H1 (cell line): ENCODE measurements around the gene RPTN. TPM values are rescaled to one million over a fixed set of nuclear protein-coding genes. Genes with fewer than 3 reads are reported as not detected.
A peak's percentile ranks its signal among the peaks of the same experiment; 100 is the strongest.

Experiments
- CTCF ChIA-PET: fragments of 300-600 bp; sonication (Branson Sonifier 250); formaldehyde crosslinking; loops from one replicate; lab custom pipeline; 2021; ENCODE audit not compliant: partially characterized antibody; lab: Charles Lee
- POLR2A ChIA-PET: fragments of 300-600 bp; sonication (Branson Sonifier 250); formaldehyde crosslinking; loops from one replicate; lab custom pipeline; 2021; ENCODE audit warnings: inconsistent platforms; ENCODE audit not compliant: partially characterized antibody; lab: Charles Lee
- DNase-seq, 2 experiments: peaks; one replicate each; pipeline versions ENCODE4 v3.0.0 to v3.0.0-alpha.2; 2010 to 2022; ENCODE audit warnings: low spot score in 2 of 2, low read depth in 1 of 2, mixed read lengths in 1 of 2
- FAIRE-seq: peaks from 2 replicates; lab custom pipeline; 2011; peaks lifted over from hg19 to GRCh38; lab: Jason Lieb, UNC
- H2AFZ ChIP-seq: 2 replicates; pipeline ENCODE4 v1.8.1; 2012; ENCODE audit warnings: low read length, inconsistent platforms
- H2AK5ac ChIP-seq: 2 replicates; pipeline ENCODE4 v1.6.1; 2013; ENCODE audit warnings: low read depth, low read length
- H2BK120ac ChIP-seq: replicated peaks from 2 replicates; pipeline ENCODE3; 2013; ENCODE audit warnings: low read depth, low read length, inconsistent platforms
- H2BK12ac ChIP-seq: 2 replicates; pipeline ENCODE4 v1.6.1; 2013; ENCODE audit warnings: low read depth, low read length
- H2BK15ac ChIP-seq: 2 replicates; pipeline ENCODE4 v1.6.1; 2013; ENCODE audit warnings: low read length
- H2BK20ac ChIP-seq: 2 replicates; pipeline ENCODE4 v1.6.1; 2013; ENCODE audit warnings: low read length
- H2BK5ac ChIP-seq: 2 replicates; pipeline ENCODE4 v1.6.1; 2013; ENCODE audit warnings: low read depth, low read length
- H3K14ac ChIP-seq: 2 replicates; pipeline ENCODE4 v1.6.1; 2013; ENCODE audit warnings: inconsistent platforms; ENCODE audit not compliant: insufficient read length
- H3K18ac ChIP-seq: 2 replicates; pipeline ENCODE4 v1.6.1; 2013; ENCODE audit warnings: low read length; ENCODE audit errors: extremely low read depth
- H3K23ac ChIP-seq: 2 replicates; pipeline ENCODE4 v1.6.1; 2013; ENCODE audit warnings: inconsistent platforms; ENCODE audit not compliant: insufficient read length
- H3K23me2 ChIP-seq: 2 replicates; pipeline ENCODE4 v1.6.1; 2013; ENCODE audit warnings: low read depth, low read length
- H3K27ac ChIP-seq: 2 replicates; pipeline ENCODE4 v1.6.1; 2011; ENCODE audit warnings: low read depth, low read length, inconsistent platforms
- H3K27me3 ChIP-seq, 4 experiments: replicated peaks in 1 of 4; 1 replicate in 1 of 4; 2 replicates in 3 of 4; pipeline versions ENCODE4 v1.6.1 to v1.8.1; 2011 to 2013; ENCODE audit warnings: low read length in 3 of 4, mild to moderate bottlenecking in 3 of 4, inconsistent platforms in 2 of 4, mixed read lengths in 2 of 4, moderate library complexity in 1 of 4; ENCODE audit not compliant: control insufficient read depth in 3 of 4, insufficient read depth in 3 of 4; ENCODE audit errors: extremely low read depth in 1 of 4
- H3K36me3 ChIP-seq, 4 experiments: 2 replicates each; pipeline versions ENCODE4 v1.6.1 to v1.8.1; 2011 to 2013; ENCODE audit warnings: mild to moderate bottlenecking in 4 of 4, low read length in 3 of 4, moderate library complexity in 2 of 4, control low read depth in 1 of 4, inconsistent platforms in 1 of 4; ENCODE audit not compliant: insufficient read depth in 4 of 4, control insufficient read depth in 2 of 4
- H3K4ac ChIP-seq: replicated peaks from 2 replicates; pipeline ENCODE3; 2013; ENCODE audit warnings: low read length, low read depth, mixed read lengths, inconsistent platforms; ENCODE audit not compliant: insufficient read length
- H3K4me1 ChIP-seq, 4 experiments: replicated peaks in 1 of 4; 1 replicate in 1 of 4; 2 replicates in 3 of 4; pipeline versions ENCODE4 v1.6.1 to v1.8.1; 2011 to 2013; ENCODE audit warnings: low read length in 3 of 4, inconsistent platforms in 2 of 4, mixed read lengths in 1 of 4; ENCODE audit not compliant: insufficient read depth in 4 of 4, control insufficient read depth in 3 of 4
- H3K4me2 ChIP-seq, 2 experiments: 2 replicates each; pipeline versions ENCODE4 v1.6.1 to v1.8.1; 2011 to 2013; ENCODE audit warnings: low read depth in 2 of 2, low read length in 2 of 2, control low read depth in 1 of 2, inconsistent platforms in 1 of 2, mild to moderate bottlenecking in 1 of 2; ENCODE audit not compliant: insufficient read depth in 1 of 2
- H3K4me3 ChIP-seq, 4 experiments: fragments of 200-600, 300-600 bp in 1 of 4; sonication (generic), shearing (Covaris generic), sonication (Bioruptor Twin) in 1 of 4; 2 replicates each; pipeline versions ENCODE4 v1.5.1 to v1.8.1; 2011 to 2016; ENCODE audit warnings: low read length in 4 of 4, low read depth in 3 of 4, control low read depth in 2 of 4, inconsistent platforms in 2 of 4, mild to moderate bottlenecking in 2 of 4, mixed read lengths in 1 of 4, moderate library complexity in 1 of 4; ENCODE audit not compliant: insufficient read depth in 2 of 4; ENCODE audit errors: extremely low read depth in 1 of 4
- H3K56ac ChIP-seq: replicated peaks from 2 replicates; pipeline ENCODE3; 2013; ENCODE audit warnings: low read depth, mild to moderate bottlenecking, mixed read lengths, low read length, inconsistent platforms; ENCODE audit not compliant: insufficient read length
- H3K79me1 ChIP-seq: 2 replicates; pipeline ENCODE4 v1.6.1; 2013; ENCODE audit warnings: low read depth, low read length, control low read depth
- H3K79me2 ChIP-seq, 2 experiments: 2 replicates each; pipeline versions ENCODE4 v1.6.1 to v1.8.1; 2012 to 2013; ENCODE audit warnings: low read length in 2 of 2, mild to moderate bottlenecking in 2 of 2, inconsistent platforms in 1 of 2; ENCODE audit not compliant: insufficient read depth in 2 of 2, control insufficient read depth in 1 of 2
- H3K9ac ChIP-seq, 4 experiments: replicated peaks in 1 of 4; 1 replicate in 1 of 4; 2 replicates in 3 of 4; pipeline versions ENCODE4 v1.6.1 to v1.8.1; 2011 to 2013; ENCODE audit warnings: low read depth in 3 of 4, low read length in 3 of 4, control low read depth in 2 of 4, mild to moderate bottlenecking in 2 of 4, moderate library complexity in 2 of 4, inconsistent platforms in 1 of 4; ENCODE audit errors: extremely low read depth in 1 of 4
- H3K9me3 ChIP-seq, 2 experiments: 2 replicates each; pipeline versions ENCODE4 v1.6.1 to v1.8.1; 2012 to 2013; ENCODE audit warnings: mild to moderate bottlenecking in 2 of 2, moderate library complexity in 2 of 2, control low read depth in 1 of 2, inconsistent platforms in 1 of 2, low read depth in 1 of 2, low read length in 1 of 2, mixed read lengths in 1 of 2; ENCODE audit not compliant: insufficient read depth in 2 of 2
- H4K20me1 ChIP-seq, 2 experiments: replicated peaks in 1 of 2; 2 replicates each; pipeline versions ENCODE3 to v1.8.1; 2011 to 2013; ENCODE audit warnings: inconsistent platforms in 2 of 2, low read length in 2 of 2, mild to moderate bottlenecking in 1 of 2; ENCODE audit not compliant: insufficient read depth in 2 of 2, control insufficient read depth in 1 of 2
- H4K5ac ChIP-seq: 2 replicates; pipeline ENCODE4 v1.6.1; 2013; ENCODE audit warnings: low read length, low read depth, mixed read lengths, inconsistent platforms; ENCODE audit not compliant: insufficient read length
- H4K8ac ChIP-seq: 2 replicates; pipeline ENCODE4 v1.8.0; 2013; ENCODE audit warnings: mild to moderate bottlenecking, moderate library complexity, low read length, inconsistent platforms; ENCODE audit not compliant: insufficient read depth; ENCODE audit errors: extremely low read depth
- H4K91ac ChIP-seq: replicated peaks from 2 replicates; pipeline ENCODE3; 2013; ENCODE audit warnings: low read length, mixed read lengths, inconsistent platforms; ENCODE audit not compliant: insufficient read length
- ASH2L ChIP-seq: fragments of 200-600, 300-600 bp; sonication (generic); IDR thresholded peaks from one replicate; pipeline ENCODE4 v1.7.1; 2017; ENCODE audit warnings: low read length
- CREB1 ChIP-seq: IDR thresholded peaks from 2 replicates; pipeline ENCODE4 v1.6.1; 2012; ENCODE audit warnings: inconsistent platforms
- EZH2 ChIP-seq: fragments of 200-600 bp; sonication (generic); IDR thresholded peaks from 2 replicates; pipeline ENCODE4 v1.7.1; 2012; ENCODE audit warnings: low read depth, mild to moderate bottlenecking, moderate library complexity, low read length, inconsistent platforms; ENCODE audit not compliant: severe bottlenecking
- KDM1A ChIP-seq: fragments of 200-600, 300-600 bp; sonication (generic); IDR thresholded peaks from 2 replicates; pipeline ENCODE4 v1.7.1; 2016; ENCODE audit warnings: mild to moderate bottlenecking, low read length, borderline replicate concordance
- SUZ12 ChIP-seq: fragments of 200-600 bp; sonication (generic); IDR thresholded peaks from 2 replicates; pipeline ENCODE4 v1.6.1; 2012; ENCODE audit warnings: mild to moderate bottlenecking, inconsistent platforms, low read length, moderate library complexity, mixed read lengths
- TEAD4 ChIP-seq: IDR thresholded peaks from 2 replicates; pipeline ENCODE4 v1.6.1; 2012; ENCODE audit warnings: low read depth, low read length, inconsistent platforms, mixed read lengths
- WGBS, 2 experiments: shearing (Covaris generic) in 1 of 2; methylation state at CpG; one replicate each; pipeline versions ENCODE4 v1.1.6 to v1.1.7; 2013 to 2015; ENCODE audit warnings: low lambda C conversion rate in 2 of 2, mixed read lengths in 2 of 2, inconsistent platforms in 1 of 2, low coverage in 1 of 2, missing lambda C conversion rate in 1 of 2; ENCODE audit not compliant: insufficient replicate concordance in 2 of 2, insufficient coverage in 1 of 2, insufficient read length in 1 of 2; ENCODE audit errors: extremely low coverage in 1 of 2, missing lambda C conversion rate in 1 of 2; 5-methylcytosine and 5-hydroxymethylcytosine counted together
- polyA plus RNA-seq, 7 experiments: library from polyadenylated mRNA; depleted of rRNA in 3 of 7; stranded (reverse) in 5 of 7; unstranded in 2 of 7; fragments of >200 nt in 5 of 7; fragments of 200-250 nt in 2 of 7; gene quantifications; 1 replicate in 5 of 7; 2 replicates in 1 of 7; 4 replicates in 1 of 7; pipeline versions ENCODE4 v1.2.1 to v1.2.3, GENCODE V29; 2011 to 2013; ENCODE audit warnings: missing spikeins in 2 of 7, mixed read lengths in 2 of 7
- total RNA-seq: library from RNA; stranded (reverse); fragmentation: NEBNext Ultra II Directional; extraction: Animal tissue kit (Norgen Biotek cat#: 25700); gene quantifications from 2 replicates; pipeline ENCODE4 v1.2.1, GENCODE V29; 2021
- TF ChIP-seq, protein P1 (sequence below): IDR thresholded peaks from 2 replicates; pipeline ENCODE4 v1.6.1; 2011; ENCODE audit warnings: low read depth, mild to moderate bottlenecking, low read length; ENCODE audit not compliant: insufficient read depth

The RPTN gene
- total and polyA plus RNA-seq, 2 of the 8 experiments (the other 6 are each of a cell fraction or from before 2014, with no cell fraction given) = not detected

GRCh38 chr1:152107984-152108881 is 50.8 kb downstream of the RPTN start:
- Histone ChIP-seq H4K91ac (no peak overlapping the region), H2BK5ac (no peak overlapping the region), H2BK20ac (no peak overlapping the region), H3K79me2 (no peaks in the 10 kb centered on the region), H3K4me3 (peak overlapping the region in 3 of 4 experiments; percentile 5 to 29 (median 25); a peak in 4 of 8 replicates), H3K23me2 (peaks cover 25% of the 10 kb centered on the region; the same call in 1 of the 2 replicates), H3K56ac (no peak overlapping the region), H3K9me3 (peaks cover 0 to 52% of the 10 kb centered on the region in 2 experiments; a peak in 1 of 4 replicates), H3K18ac (no peak overlapping the region), H2BK12ac (no peak overlapping the region), H3K27me3 (peaks cover 54 to 71% (median 67%) of the 10 kb centered on the region in 4 experiments), H2AK5ac (no peak overlapping the region), H4K5ac (no peak overlapping the region), H4K8ac (no peak overlapping the region), H2BK120ac (no peak overlapping the region), H4K20me1 (peaks cover 0 to 1% of the 10 kb centered on the region in 2 experiments), H3K79me1 (no peaks in the 10 kb centered on the region), H2AFZ (peak overlapping the region; percentile 10; the same call in 1 of the 2 replicates), H3K14ac (no peak overlapping the region), H3K4me1 (peaks cover 0 to 11% (median 4%) of the 10 kb centered on the region in 4 experiments; a peak in 5 of 7 replicates), H3K36me3 (peaks cover 0 to 2% (median 0%) of the 10 kb centered on the region in 4 experiments; a peak in 1 of 8 replicates), H3K9ac (no peak overlapping the region), H3K23ac (no peak overlapping the region), H3K4ac (no peak overlapping the region), H3K27ac (no peak overlapping the region), H3K4me2 (peak overlapping the region; percentile 42 to 51; a peak in 3 of 4 replicates), H2BK15ac (no peak overlapping the region)
- TF ChIP-seq, protein P1, sequence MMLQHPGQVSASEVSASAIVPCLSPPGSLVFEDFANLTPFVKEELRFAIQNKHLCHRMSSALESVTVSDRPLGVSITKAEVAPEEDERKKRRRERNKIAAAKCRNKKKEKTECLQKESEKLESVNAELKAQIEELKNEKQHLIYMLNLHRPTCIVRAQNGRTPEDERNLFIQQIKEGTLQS = no peak
- TF ChIP-seq CREB1 = 0 out of 2 replicates have a peak, but pooled peaks have one; percentile 37
- TF ChIP-seq KDM1A = peak; percentile 56; the same call in 1 of the 2 replicates
- peak; percentile 56 for TF ChIP-seq ASH2L
- peak; percentile 63 for TF ChIP-seq EZH2
- TF ChIP-seq TEAD4 = no peak
- TF ChIP-seq SUZ12 = peak; percentile 82; the same call in 1 of the 2 replicates
- DNase-seq (peak in 1 of 2 experiments; percentile 54), FAIRE-seq (no peak)
- 72% methylated on average over 38 of the region's 67 CpGs; no CpG with 5 or more reads in 1 of the 2 experiments for WGBS, 2 experiments
- CTCF ChIA-PET = interaction anchor here (0.9 to 1.1 kb wide), 3 partner anchors 104 to 350 kb away, joined by 3 to 4 read pairs (median 3); no protein-coding TSS in a partner anchor
- POLR2A ChIA-PET = interaction anchor here (0.7 kb wide), 1 partner anchor 362 kb away, joined by 3 read pairs; no protein-coding TSS in a partner anchor
